HG03060 (cell line): ENCODE results near the gene SIPA1.
A peak's percentile ranks its signal among the peaks of the same experiment; 100 is the strongest.

ENCODE experiments used
- ATAC-seq: cut with Tn5 transposase; IDR thresholded peaks from one replicate; pipeline ENCODE4 v1.9.1; 2021; ENCODE audit warnings: low read depth, moderate number of reproducible peaks; ENCODE audit not compliant: unreplicated experiment

The SIPA1 gene

GRCh38 chr11:65606876-65607613 lies 30.9 kb upstream of the SIPA1 start:
- ATAC-seq: no peak

- no peak for ATAC-seq
These were observed 30.1 kb upstream of the SIPA1 start for GRCh38 chr11:65607614-65608426.

GRCh38 chr11:65609229-65609628 lies 28.7 kb upstream of the SIPA1 start:
- no peak for ATAC-seq

- no peak for ATAC-seq
These were observed 28.2 kb upstream of the SIPA1 start for GRCh38 chr11:65609665-65610064.

GRCh38 chr11:65610404-65610803 lies 27.5 kb upstream of the SIPA1 start:
- ATAC-seq: no peak

- no peak for ATAC-seq
These were observed 26.7 kb upstream of the SIPA1 start for GRCh38 chr11:65611028-65611757.

GRCh38 chr11:65611758-65612603 lies 25.9 kb upstream of the SIPA1 start:
- no peak for ATAC-seq

GRCh38 chr11:65612691-65613090 lies 25.2 kb upstream of the SIPA1 start:
- no peak for ATAC-seq

- no peak for ATAC-seq
These were observed 24.6 kb upstream of the SIPA1 start for GRCh38 chr11:65613091-65613928.

- ATAC-seq: peak; percentile 73
These were observed 22.5 kb upstream of the SIPA1 start, which contains the start of gene PCNX3 for GRCh38 chr11:65615229-65615949. TSS of gene PCNX3 (plus strand) at chr11:65615776. CDS start at chr11:65616312, 536 bp downstream.

GRCh38 chr11:65615950-65616574 lies 21.8 kb upstream of the SIPA1 start:
- ATAC-seq: peak; percentile 6

GRCh38 chr11:65616575-65617001 lies 21.3 kb upstream of the SIPA1 start:
- ATAC-seq: no peak

- no peak for ATAC-seq
These were observed 20.6 kb upstream of the SIPA1 start for GRCh38 chr11:65617136-65617850.

- ATAC-seq: no peak
These were observed 19.7 kb upstream of the SIPA1 start for GRCh38 chr11:65617990-65618751.

GRCh38 chr11:65618763-65619162 lies 19.1 kb upstream of the SIPA1 start:
- ATAC-seq: no peak

- no peak for ATAC-seq
These were observed 18.5 kb upstream of the SIPA1 start for GRCh38 chr11:65619281-65619928.
